Measurements from ENCODE around the gene PLCB4.

The PLCB4 gene

GRCh38 chr20:9225879-9226278, 157.0 kb downstream of the PLCB4 start:
- no peak for DNase-seq (ENCODE audit: low spot score in 2 of 2)
- H3K9me3 ChIP-seq, result no peaks in the 10 kb centered on the region
- no peaks in the 10 kb centered on the region for H3K36me3 ChIP-seq (replicated peaks)
- no peak overlapping the region for H3K4me3 ChIP-seq
- no peaks in the 10 kb centered on the region for H3K27me3 ChIP-seq (ENCODE audit: low read depth)
- H3K4me1 ChIP-seq, result no peaks in the 10 kb centered on the region
- in situ Hi-C loops (cut with MboI; ENCODE audit: low sequenced_read_pairs), result no loop called here

- DNase-seq (ENCODE audit: low spot score in 2 of 2), result no peak
Observed at GRCh38 chr20:9227896-9228615, 159.2 kb downstream of the PLCB4 start.

GRCh38 chr20:9228774-9229450, 160.0 kb downstream of the PLCB4 start:
- in situ Hi-C loops (cut with MboI; ENCODE audit: low sequenced_read_pairs), result no loop called here
- H3K27me3 ChIP-seq (ENCODE audit: low read depth), result no peaks in the 10 kb centered on the region

More at GRCh38 chr20:9227896-9228615, 159.2 kb downstream of the PLCB4 start:
- Histone ChIP-seq H3K36me3 (replicated peaks) (no peaks in the 10 kb centered on the region), H3K4me1 (no peaks in the 10 kb centered on the region), H3K9me3 (no peaks in the 10 kb centered on the region), H3K4me3 (no peak overlapping the region), H3K27me3 (ENCODE audit: low read depth) (no peaks in the 10 kb centered on the region)
- in situ Hi-C loops (cut with MboI; ENCODE audit: low sequenced_read_pairs), result no loop called here

GRCh38 chr20:9230406-9230805, 161.5 kb downstream of the PLCB4 start:
- in situ Hi-C loops (cut with MboI; ENCODE audit: low sequenced_read_pairs), result no loop called here
- no peaks in the 10 kb centered on the region for H3K36me3 ChIP-seq (replicated peaks)

More at GRCh38 chr20:9228774-9229450, 160.0 kb downstream of the PLCB4 start:
- Histone ChIP-seq H3K36me3 (replicated peaks) (no peaks in the 10 kb centered on the region), H3K9me3 (no peaks in the 10 kb centered on the region), H3K4me1 (no peaks in the 10 kb centered on the region), H3K4me3 (no peak overlapping the region)
- no peak for DNase-seq (ENCODE audit: low spot score in 2 of 2)

GRCh38 chr20:9233804-9234203, 164.9 kb downstream of the PLCB4 start:
- no peaks in the 10 kb centered on the region for H3K27me3 ChIP-seq (ENCODE audit: low read depth)
- no peak for DNase-seq (ENCODE audit: low spot score in 2 of 2)
- H3K9me3 ChIP-seq, result no peaks in the 10 kb centered on the region
- in situ Hi-C loops (cut with MboI; ENCODE audit: low sequenced_read_pairs), result no loop called here
- H3K36me3 ChIP-seq (replicated peaks), result no peaks in the 10 kb centered on the region
- no peak overlapping the region for H3K4me3 ChIP-seq
- H3K4me1 ChIP-seq, result no peaks in the 10 kb centered on the region

More at GRCh38 chr20:9230406-9230805, 161.5 kb downstream of the PLCB4 start:
- no peak for DNase-seq (ENCODE audit: low spot score in 2 of 2)
- Histone ChIP-seq H3K9me3 (no peaks in the 10 kb centered on the region), H3K4me1 (no peaks in the 10 kb centered on the region), H3K4me3 (no peak overlapping the region), H3K27me3 (ENCODE audit: low read depth) (no peaks in the 10 kb centered on the region)

- Histone ChIP-seq H3K4me3 (no peak overlapping the region), H3K36me3 (replicated peaks) (no peaks in the 10 kb centered on the region), H3K4me1 (no peaks in the 10 kb centered on the region), H3K27me3 (ENCODE audit: low read depth) (no peaks in the 10 kb centered on the region), H3K9me3 (no peaks in the 10 kb centered on the region)
- DNase-seq (ENCODE audit: low spot score in 2 of 2), result no peak
- in situ Hi-C loops (cut with MboI; ENCODE audit: low sequenced_read_pairs), result no loop called here
Observed at GRCh38 chr20:9235518-9235917, 166.6 kb downstream of the PLCB4 start.

- DNase-seq (ENCODE audit: low spot score in 2 of 2), result no peak
- Histone ChIP-seq H3K4me1 (no peaks in the 10 kb centered on the region), H3K4me3 (no peak overlapping the region), H3K9me3 (no peaks in the 10 kb centered on the region), H3K27me3 (ENCODE audit: low read depth) (no peaks in the 10 kb centered on the region), H3K36me3 (replicated peaks) (no peaks in the 10 kb centered on the region)
- in situ Hi-C loops (cut with MboI; ENCODE audit: low sequenced_read_pairs), result no loop called here
Observed at GRCh38 chr20:9236458-9236857, 167.6 kb downstream of the PLCB4 start.

- H3K27me3 ChIP-seq (ENCODE audit: low read depth), result no peaks in the 10 kb centered on the region
- no peaks in the 10 kb centered on the region for H3K9me3 ChIP-seq
- no peak overlapping the region for H3K4me3 ChIP-seq
- H3K4me1 ChIP-seq, result no peaks in the 10 kb centered on the region
- DNase-seq (ENCODE audit: low spot score in 2 of 2), result no peak
- in situ Hi-C loops (cut with MboI; ENCODE audit: low sequenced_read_pairs), result no loop called here
- no peaks in the 10 kb centered on the region for H3K36me3 ChIP-seq (replicated peaks)
Observed at GRCh38 chr20:9241232-9241692, 172.4 kb downstream of the PLCB4 start.

GRCh38 chr20:9241721-9242427, 173.0 kb downstream of the PLCB4 start:
- in situ Hi-C loops (cut with MboI; ENCODE audit: low sequenced_read_pairs), result no loop called here

GRCh38 chr20:9243986-9244385, 175.1 kb downstream of the PLCB4 start:
- in situ Hi-C loops (cut with MboI; ENCODE audit: low sequenced_read_pairs), result no loop called here

More at GRCh38 chr20:9241721-9242427, 173.0 kb downstream of the PLCB4 start:
- Histone ChIP-seq H3K36me3 (replicated peaks) (no peaks in the 10 kb centered on the region), H3K9me3 (no peaks in the 10 kb centered on the region), H3K4me3 (no peak overlapping the region), H3K4me1 (no peaks in the 10 kb centered on the region), H3K27me3 (ENCODE audit: low read depth) (no peaks in the 10 kb centered on the region)
- DNase-seq (ENCODE audit: low spot score in 2 of 2), result no peak

GRCh38 chr20:9244811-9245210, 175.9 kb downstream of the PLCB4 start:
- Histone ChIP-seq H3K36me3 (replicated peaks) (no peaks in the 10 kb centered on the region), H3K4me1 (no peaks in the 10 kb centered on the region), H3K4me3 (no peak overlapping the region), H3K9me3 (no peaks in the 10 kb centered on the region), H3K27me3 (ENCODE audit: low read depth) (no peaks in the 10 kb centered on the region)
- no peak for DNase-seq (ENCODE audit: low spot score in 2 of 2)
- in situ Hi-C loops (cut with MboI; ENCODE audit: low sequenced_read_pairs), result no loop called here

More at GRCh38 chr20:9243986-9244385, 175.1 kb downstream of the PLCB4 start:
- DNase-seq (ENCODE audit: low spot score in 2 of 2), result no peak
- H3K27me3 ChIP-seq (ENCODE audit: low read depth), result no peaks in the 10 kb centered on the region
- no peaks in the 10 kb centered on the region for H3K36me3 ChIP-seq (replicated peaks)
- no peaks in the 10 kb centered on the region for H3K4me1 ChIP-seq
- H3K9me3 ChIP-seq, result no peaks in the 10 kb centered on the region
- H3K4me3 ChIP-seq, result no peak overlapping the region

- in situ Hi-C loops (cut with MboI; ENCODE audit: low sequenced_read_pairs), result no loop called here
- Histone ChIP-seq H3K4me3 (no peak overlapping the region), H3K9me3 (no peaks in the 10 kb centered on the region), H3K4me1 (no peaks in the 10 kb centered on the region), H3K27me3 (ENCODE audit: low read depth) (no peaks in the 10 kb centered on the region), H3K36me3 (replicated peaks) (no peaks in the 10 kb centered on the region)
- DNase-seq (ENCODE audit: low spot score in 2 of 2), result no peak
Observed at GRCh38 chr20:9246731-9247130, 177.8 kb downstream of the PLCB4 start.

- in situ Hi-C loops (cut with MboI; ENCODE audit: low sequenced_read_pairs), result no loop called here
- no peak for DNase-seq (ENCODE audit: low spot score in 2 of 2)
- no peaks in the 10 kb centered on the region for H3K36me3 ChIP-seq (replicated peaks)
- H3K9me3 ChIP-seq, result no peaks in the 10 kb centered on the region
- H3K27me3 ChIP-seq (ENCODE audit: low read depth), result no peaks in the 10 kb centered on the region
- H3K4me1 ChIP-seq, result peaks cover 8% of the 10 kb centered on the region
- H3K4me3 ChIP-seq, result no peak overlapping the region
Observed at GRCh38 chr20:9250511-9250910, 181.6 kb downstream of the PLCB4 start.
